ENCODE data around the gene ZGPAT.
"Not testable (repeated sequence)": the region's sequence is repeated elsewhere in the genome, so short reads cannot be mapped to it uniquely, and the experiment has no call there.

ZGPAT gene

GRCh38 chr20:63703471-63703975 lies 4.3 kb upstream of the ZGPAT start:
- no peak for DNase-seq (ENCODE audit: low spot score)

- no peak for DNase-seq (ENCODE audit: low spot score)
These were observed 3.7 kb upstream of the ZGPAT start for GRCh38 chr20:63703976-63704748.

GRCh38 chr20:63704749-63705117 lies 3.1 kb upstream of the ZGPAT start:
- DNase-seq (ENCODE audit: low spot score) = no peak

- no peak for DNase-seq (ENCODE audit: low spot score)
These were observed 2.4 kb upstream of the ZGPAT start for GRCh38 chr20:63705232-63706026.

- DNase-seq (ENCODE audit: low spot score) = no peak
These were observed 1.7 kb upstream of the ZGPAT start for GRCh38 chr20:63706027-63706695.

- DNase-seq (ENCODE audit: low spot score) = peak; percentile 53
These were observed 834 bp upstream of the ZGPAT start for GRCh38 chr20:63706852-63707557.

- no peak for DNase-seq (ENCODE audit: low spot score)
These were observed 686 bp downstream of the ZGPAT start for GRCh38 chr20:63708301-63709148.

GRCh38 chr20:63709149-63709527 lies 1.3 kb downstream of the ZGPAT start:
- no peak for DNase-seq (ENCODE audit: low spot score)

GRCh38 chr20:63711085-63711645 lies 3.3 kb downstream of the ZGPAT start:
- DNase-seq (ENCODE audit: low spot score) = no peak

GRCh38 chr20:63712191-63712590 lies 4.4 kb downstream of the ZGPAT start:
- no peak for DNase-seq (ENCODE audit: low spot score)

GRCh38 chr20:63714858-63715257 lies 7.0 kb downstream of the ZGPAT start:
- DNase-seq (ENCODE audit: low spot score) = no peak

- no peak for DNase-seq (ENCODE audit: low spot score)
These were observed 11.2 kb downstream of the ZGPAT start for GRCh38 chr20:63718996-63719395.

GRCh38 chr20:63722967-63723622 lies 15.3 kb downstream of the ZGPAT start:
- DNase-seq (ENCODE audit: low spot score) = not testable (repeated sequence)

- DNase-seq (ENCODE audit: low spot score) = not testable (repeated sequence)
These were observed 22.4 kb downstream of the ZGPAT start for GRCh38 chr20:63730189-63730733.

GRCh38 chr20:63731410-63731809 lies 23.6 kb downstream of the ZGPAT start:
- DNase-seq (ENCODE audit: low spot score) = no peak

GRCh38 chr20:63732118-63733095 lies 24.6 kb downstream of the ZGPAT start:
- DNase-seq (ENCODE audit: low spot score) = no peak

GRCh38 chr20:63733117-63733516 lies 25.3 kb downstream of the ZGPAT start:
- no peak for DNase-seq (ENCODE audit: low spot score)

- no peak for DNase-seq (ENCODE audit: low spot score)
These were observed 25.8 kb downstream of the ZGPAT start for GRCh38 chr20:63733579-63734081.

All from LoVo (cell line).